Fibroblast of skin of left biceps (primary cell): ENCODE data around the gene HGF.
"Not testable (repeated sequence)": the region's sequence is repeated elsewhere in the genome, so short reads cannot be mapped to it uniquely, and the experiment has no call there.

ENCODE experiments used
- DNase-seq, 2 experiments: peaks; one replicate each; pipeline ENCODE4 v3.0.0-alpha.2; 2013; ENCODE audit warnings: low read depth in 2 of 2

Gene HGF

GRCh38 chr7:81769891-81770727 is at the start of gene HGF:
HGF (minus strand) TSS chr7:81770047; CDS start chr7:81769971, 76 bp downstream.
- DNase-seq = peak; percentile 30 to 33

DNA sequence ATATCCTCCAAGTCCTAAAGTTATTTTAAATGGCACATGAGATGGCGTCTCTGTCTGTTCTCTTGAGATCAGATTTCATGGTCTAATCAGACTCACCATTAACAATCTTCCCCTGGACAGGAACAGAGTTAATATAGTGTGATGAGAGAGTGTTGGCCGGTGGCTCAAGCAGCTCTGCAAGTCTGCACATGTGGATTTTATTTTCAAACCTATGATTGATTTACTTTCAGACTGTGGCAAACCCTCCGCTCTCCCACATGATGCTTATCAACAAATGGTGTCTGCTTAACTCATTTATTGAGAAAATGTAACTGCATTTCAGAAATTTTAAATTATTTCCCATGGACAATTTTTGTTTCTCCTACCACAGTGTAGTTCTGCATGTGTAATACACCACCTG is 46.5 kb upstream of the HGF start:
- no peak for DNase-seq

GRCh38 chr7:81812866-81813476 is 43.1 kb upstream of the HGF start:
- not testable (repeated sequence) for DNase-seq

- no peak for DNase-seq
These were observed 42.4 kb upstream of the HGF start for GRCh38 chr7:81811956-81812865.

DNA sequence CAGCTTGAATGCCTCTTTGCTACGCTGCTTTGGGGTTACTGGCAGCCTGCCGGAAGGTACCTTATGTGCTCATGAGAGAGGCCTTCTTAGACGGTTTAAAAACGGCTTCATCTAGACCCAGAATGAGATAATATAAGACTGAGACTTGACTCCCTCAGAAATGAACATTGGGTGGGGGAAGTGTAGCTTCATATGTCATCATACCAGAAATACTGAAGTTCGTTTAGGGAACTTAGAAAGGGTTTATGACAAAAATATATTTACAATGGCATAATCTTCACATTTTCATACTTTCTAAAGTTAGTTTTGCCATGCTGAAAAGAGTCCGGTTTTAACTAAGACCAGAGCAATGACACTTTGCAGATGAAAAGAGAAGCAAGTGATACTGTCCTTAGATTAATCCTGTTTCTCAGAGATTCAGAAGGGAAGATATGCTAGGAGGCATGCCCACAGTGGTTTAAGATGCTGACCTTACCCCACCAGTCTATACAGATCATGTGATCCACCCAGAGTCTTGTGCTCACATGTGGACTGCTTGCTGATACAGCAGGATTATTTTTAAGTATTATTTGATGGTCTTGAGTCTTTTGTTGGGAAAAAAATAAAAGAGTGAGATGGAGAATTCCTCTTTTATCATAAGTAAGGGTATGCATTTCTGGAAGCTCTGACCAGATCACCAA is 40.8 kb upstream of the HGF start:
- DNase-seq = no peak

GRCh38 chr7:81808310-81808709 is 38.5 kb upstream of the HGF start:
- DNase-seq = not testable (repeated sequence)

DNA sequence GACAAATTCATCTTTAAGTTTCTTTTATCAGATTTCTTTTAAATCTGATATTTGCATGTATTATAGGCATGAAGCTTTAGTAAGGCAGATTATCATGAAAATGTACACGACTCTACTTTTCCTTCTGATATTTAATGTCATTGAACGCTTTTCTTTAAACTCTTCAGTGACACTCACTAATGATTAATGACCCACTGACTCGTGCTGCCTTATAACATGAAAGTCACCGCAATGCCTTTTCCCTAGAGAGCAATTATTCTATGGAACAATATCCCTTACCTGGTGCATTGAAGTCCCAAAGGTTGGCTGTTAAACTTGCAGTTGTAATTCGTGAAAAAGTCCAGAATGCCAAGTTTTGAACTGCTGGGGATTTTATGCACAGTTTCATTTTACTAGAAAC is 33.4 kb upstream of the HGF start:
- no peak for DNase-seq

GRCh38 chr7:81802251-81802650 is 32.4 kb upstream of the HGF start:
- no peak for DNase-seq

DNA sequence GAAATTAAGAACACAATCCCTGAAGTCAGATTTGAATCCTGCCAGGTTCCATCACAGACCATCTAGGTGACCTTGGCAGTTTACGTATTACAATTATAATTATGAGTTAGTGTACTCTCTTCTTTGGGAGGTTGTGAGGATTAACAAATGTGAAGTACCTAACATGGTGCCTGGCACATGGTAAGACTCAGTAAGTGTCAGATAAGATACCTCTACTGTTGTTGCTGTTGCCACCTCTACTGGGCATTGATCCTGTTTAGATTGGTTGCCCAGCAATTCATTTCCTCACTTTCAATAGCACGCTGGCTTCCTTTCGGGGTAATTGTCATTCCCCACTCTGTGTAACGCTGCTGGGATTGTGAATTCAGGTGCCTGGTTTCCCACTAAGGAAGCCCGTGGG is 31.7 kb upstream of the HGF start:
- no peak for DNase-seq

DNA sequence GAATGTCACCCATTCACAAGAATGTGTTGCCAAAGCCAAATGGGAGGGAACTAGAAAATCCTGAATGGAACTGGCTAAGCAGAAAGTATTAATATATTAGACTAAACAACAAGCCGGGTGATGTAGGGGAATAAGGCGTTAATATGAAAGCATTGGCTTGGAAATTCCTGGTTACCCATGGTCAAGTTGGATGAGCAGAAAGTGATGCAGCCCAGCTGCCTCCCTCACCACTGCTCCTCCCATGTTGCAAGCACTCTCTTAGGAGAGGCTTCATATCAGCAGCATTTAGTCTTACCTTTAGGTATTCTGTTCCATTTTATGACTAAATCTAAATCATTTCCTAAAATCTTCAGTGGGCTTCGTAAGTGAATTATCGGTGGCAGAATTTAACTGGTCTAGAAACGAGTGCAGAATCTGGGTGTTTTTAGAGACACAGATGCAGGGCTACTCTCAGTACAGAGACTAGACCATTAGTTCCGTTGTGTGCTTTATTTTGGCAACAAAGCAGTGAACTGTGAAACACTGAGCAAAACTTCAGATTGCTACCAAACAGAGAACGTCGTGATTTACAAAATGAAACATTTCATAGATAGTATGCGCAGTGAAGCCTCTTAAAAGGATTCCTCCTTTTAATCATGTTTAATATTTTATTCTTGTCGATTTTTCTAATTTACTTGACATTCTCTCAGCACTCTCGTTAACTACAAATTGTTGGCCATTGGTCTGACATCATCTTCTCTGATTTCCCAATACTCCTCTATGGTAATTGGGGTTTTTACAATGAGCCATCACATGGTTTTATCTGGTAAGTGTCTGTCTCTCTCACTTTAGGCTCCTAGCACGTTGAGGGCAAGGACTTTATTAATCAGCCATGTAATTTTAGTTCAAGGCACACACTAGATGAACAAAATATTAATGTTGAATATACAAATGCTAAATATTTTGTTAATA is 22.0 kb upstream of the HGF start:
- DNase-seq = no peak

DNA sequence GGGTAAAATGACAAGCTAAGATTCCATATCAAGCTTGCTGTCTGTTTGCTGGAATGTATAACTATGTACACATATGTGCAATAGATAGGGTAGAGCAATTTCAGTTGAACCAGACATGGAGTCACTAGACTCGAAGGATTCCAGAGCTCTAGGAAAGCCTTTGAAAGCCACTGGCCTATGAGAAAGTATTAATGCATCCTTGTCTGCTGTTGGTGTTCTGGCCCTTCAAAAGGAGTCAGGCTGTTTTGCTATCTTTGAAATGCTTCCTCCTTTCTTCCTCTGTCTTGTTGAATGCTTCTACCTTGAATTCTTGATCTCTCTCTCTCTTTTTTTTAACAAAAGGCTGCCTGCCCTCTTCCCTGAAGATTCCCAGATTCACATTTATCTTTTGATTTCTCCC is 20.8 kb upstream of the HGF start:
- DNase-seq = no peak

- DNase-seq = no peak
These were observed 20.3 kb upstream of the HGF start for GRCh38 chr7:81790120-81790500.

GRCh38 chr7:81789406-81790119 is 19.7 kb upstream of the HGF start:
- DNase-seq = no peak

DNA sequence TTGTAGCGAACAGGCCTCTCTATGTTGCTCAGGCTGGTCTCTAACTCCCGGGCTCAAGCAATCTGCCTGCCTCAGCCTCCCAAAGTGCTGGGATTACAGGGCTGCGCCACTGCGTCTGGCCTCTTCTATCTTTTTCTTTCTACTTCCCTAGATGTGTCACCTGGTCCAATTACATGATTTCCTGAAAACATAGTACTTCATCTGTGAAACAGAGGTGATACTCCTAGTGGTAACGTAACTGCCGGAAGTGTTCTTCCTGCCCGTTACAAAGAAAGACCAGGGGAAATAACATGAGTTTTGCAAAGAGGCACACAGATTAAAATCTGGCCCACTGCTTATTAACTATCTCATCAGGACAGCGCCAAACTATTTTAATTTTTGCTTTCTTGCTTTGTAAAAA is 18.4 kb upstream of the HGF start:
- no peak for DNase-seq

- no peak for DNase-seq
These were observed 14.0 kb upstream of the HGF start for GRCh38 chr7:81783818-81784217.

DNA sequence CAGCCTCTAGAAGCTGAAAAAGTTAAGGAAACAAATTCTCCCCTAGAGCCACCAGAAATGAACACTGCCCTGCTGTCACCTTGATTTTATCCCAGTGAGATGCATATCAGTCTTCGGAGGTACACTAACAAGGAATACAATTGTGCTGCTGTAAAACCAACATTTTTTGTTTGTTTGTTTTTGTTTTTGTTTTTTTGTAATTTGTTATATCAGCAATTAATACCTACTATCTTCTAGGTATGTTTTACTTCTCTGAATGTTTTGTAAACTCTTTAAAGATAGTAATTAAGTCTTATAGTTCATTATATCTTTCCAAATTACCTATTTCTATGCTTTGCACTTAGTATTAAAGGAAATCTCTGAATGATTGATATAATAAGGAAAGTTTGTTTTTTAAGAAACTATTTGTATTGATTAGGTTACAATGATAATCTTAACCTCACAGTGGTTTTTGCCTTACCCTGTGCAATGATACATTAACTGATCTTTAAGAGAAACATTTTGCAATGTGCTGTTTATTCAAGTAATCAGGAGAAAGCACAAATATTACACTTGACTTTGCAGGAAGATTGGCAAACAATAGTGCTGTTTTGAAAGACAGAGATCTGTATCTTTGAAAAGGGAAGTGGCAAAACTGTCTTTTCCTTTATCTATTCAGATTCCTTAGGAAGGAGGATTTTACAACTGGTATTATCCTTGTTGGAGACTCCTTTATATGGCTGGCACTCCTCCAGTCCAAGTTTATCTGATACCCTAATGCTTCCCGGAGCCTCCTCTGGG is 11.3 kb upstream of the HGF start:
- DNase-seq = no peak

- DNase-seq = no peak
These were observed 9.9 kb upstream of the HGF start for GRCh38 chr7:81779706-81780105.

- no peak for DNase-seq
These were observed 7.8 kb upstream of the HGF start for GRCh38 chr7:81777697-81778096.

DNA sequence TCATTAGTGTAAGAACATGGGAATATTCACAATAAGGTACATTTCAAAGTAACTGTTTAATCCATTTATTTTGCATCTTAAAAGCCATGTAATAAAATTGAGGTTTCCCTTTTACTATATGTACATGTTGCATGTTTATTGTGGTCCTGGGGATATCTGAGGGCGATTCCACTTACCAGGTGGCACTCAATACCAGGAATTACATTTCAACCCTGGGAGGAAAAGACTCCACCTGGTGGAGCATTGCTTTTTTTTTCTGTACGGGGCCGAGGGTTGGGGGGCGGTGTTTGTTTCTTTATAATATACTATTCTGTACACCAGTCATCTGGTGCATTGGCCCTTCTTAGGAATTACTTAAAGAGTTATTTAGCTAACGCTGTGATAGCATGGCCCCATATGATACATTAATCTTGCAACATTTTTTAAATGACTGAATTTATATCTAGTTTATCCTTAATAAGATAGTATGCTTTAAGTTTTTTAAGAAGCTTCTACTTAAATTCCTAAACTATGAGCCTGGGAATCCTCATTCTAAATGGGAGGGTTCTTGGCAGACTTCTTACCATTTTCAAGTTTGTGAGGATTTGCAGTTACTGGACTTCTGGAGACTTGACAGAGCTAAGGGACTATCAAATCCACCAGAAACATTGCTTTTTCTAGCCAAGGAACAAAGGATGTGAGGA is 7.2 kb upstream of the HGF start:
- DNase-seq = no peak
